Cardiac muscle cell (in vitro differentiated cells and primary cell): Measurements from ENCODE around the gene ATP6V1F. TPM values are rescaled to one million over a fixed set of nuclear protein-coding genes. Genes with fewer than 3 reads are reported as not detected.

Experiments
- DNase-seq, 2 donors: peaks; one replicate each; pipeline versions ENCODE4 v3.0.0 to v3.0.0-alpha.2; 2010 to 2017; ENCODE audit warnings: low read depth in 1 of 2, low spot score in 1 of 2
- H3K27ac ChIP-seq: fragments of 200-600 bp; sonication (generic); 2 replicates; pipeline ENCODE4 v1.5.1; 2016
- H3K27me3 ChIP-seq: fragments of 200-600 bp; sonication (generic); 2 replicates; pipeline ENCODE4 v1.6.0; 2016; ENCODE audit warnings: control low read depth
- H3K36me3 ChIP-seq: fragments of 200-600 bp; sonication (generic); 2 replicates; pipeline ENCODE4 v1.5.1; 2016; ENCODE audit warnings: control low read depth
- H3K4me1 ChIP-seq: fragments of 200-600 bp; sonication (generic); 2 replicates; pipeline ENCODE4 v1.8.1; 2017; ENCODE audit warnings: low read depth, mild to moderate bottlenecking, mixed run types
- H3K4me3 ChIP-seq: fragments of 200-600 bp; sonication (generic); 2 replicates; pipeline ENCODE4 v1.5.1; 2016; ENCODE audit warnings: mild to moderate bottlenecking
- H3K9me3 ChIP-seq: fragments of 200-600 bp; sonication (generic); 2 replicates; pipeline ENCODE4 v1.5.1; 2017; ENCODE audit warnings: low read depth, mild to moderate bottlenecking, control low read depth
- CTCF ChIP-seq: IDR thresholded peaks from 2 replicates; pipeline ENCODE4 v1.5.1; 2012; ENCODE audit warnings: low read depth, mild to moderate bottlenecking, low read length
- polyA plus RNA-seq: library from polyadenylated mRNA; unstranded; fragments of >200 nt; fragmentation: Nextera tagmentation; extraction: Ambion mirVana; gene quantifications from 2 replicates; pipeline ENCODE4 v1.2.1, GENCODE V29; 2016
- total RNA-seq: library from RNA; depleted of rRNA; stranded (reverse); fragments of >200 nt; gene quantifications from 2 replicates; pipeline ENCODE4 v1.2.3, GENCODE V29; 2016

The ATP6V1F gene
- total and polyA plus RNA-seq, 2 experiments from 2014 or later: 113 to 284 TPM

- no peaks in the 10 kb centered on the region for H3K9me3 ChIP-seq
- H3K36me3 ChIP-seq: no peaks in the 10 kb centered on the region
- no peak for TF ChIP-seq CTCF
- H3K4me1 ChIP-seq: peaks cover 6% of the 10 kb centered on the region
- no peak for DNase-seq
- no peak overlapping the region for H3K27ac ChIP-seq
- no peaks in the 10 kb centered on the region for H3K27me3 ChIP-seq
- no peak overlapping the region for H3K4me3 ChIP-seq
Measured at GRCh38 chr7:128879461-128879938, 16.8 kb downstream of the ATP6V1F start.

- peak; percentile 89 for TF ChIP-seq CTCF
- Histone ChIP-seq H3K36me3 (no peaks in the 10 kb centered on the region), H3K9me3 (no peaks in the 10 kb centered on the region), H3K4me3 (no peak overlapping the region), H3K4me1 (peaks cover under 1% of the 10 kb centered on the region), H3K27me3 (no peaks in the 10 kb centered on the region), H3K27ac (no peak overlapping the region)
- peak; percentile 77 to 84 for DNase-seq
Measured at GRCh38 chr7:128879939-128880746, 17.5 kb downstream of the ATP6V1F start.

GRCh38 chr7:128880791-128881457 lies 18.3 kb downstream of the ATP6V1F start:
- H3K4me1 ChIP-seq: no peaks in the 10 kb centered on the region
- no peak overlapping the region for H3K4me3 ChIP-seq
- H3K36me3 ChIP-seq: no peaks in the 10 kb centered on the region
- no peak for DNase-seq
- TF ChIP-seq CTCF: no peak
- no peaks in the 10 kb centered on the region for H3K27me3 ChIP-seq
- no peaks in the 10 kb centered on the region for H3K9me3 ChIP-seq
- H3K27ac ChIP-seq: no peak overlapping the region

GRCh38 chr7:128881458-128882125 lies 18.9 kb downstream of the ATP6V1F start:
- TF ChIP-seq CTCF: no peak
- H3K27me3 ChIP-seq: no peaks in the 10 kb centered on the region
- no peak overlapping the region for H3K27ac ChIP-seq
- no peaks in the 10 kb centered on the region for H3K36me3 ChIP-seq
- no peaks in the 10 kb centered on the region for H3K4me1 ChIP-seq
- DNase-seq: no peak
- H3K9me3 ChIP-seq: no peaks in the 10 kb centered on the region
- H3K4me3 ChIP-seq: no peak overlapping the region

GRCh38 chr7:128882134-128882533 lies 19.5 kb downstream of the ATP6V1F start:
- Histone ChIP-seq H3K4me1 (no peaks in the 10 kb centered on the region), H3K4me3 (no peak overlapping the region), H3K27me3 (no peaks in the 10 kb centered on the region), H3K9me3 (no peaks in the 10 kb centered on the region), H3K27ac (no peak overlapping the region), H3K36me3 (no peaks in the 10 kb centered on the region)
- TF ChIP-seq CTCF: no peak
- no peak for DNase-seq
